Activated CD8-positive, alpha-beta memory T cell treated with anti-CD3 and anti-CD28 coated beads, Interleukin-2, amount 50 U/mL, for 1 hour (primary cell): ENCODE measurements around the gene FBN1.

Source experiments
- DNase-seq: peaks from one replicate; pipeline ENCODE4 v3.0.0-alpha.2; 2020; ENCODE audit errors: extremely low read depth

The FBN1 gene

DNA sequence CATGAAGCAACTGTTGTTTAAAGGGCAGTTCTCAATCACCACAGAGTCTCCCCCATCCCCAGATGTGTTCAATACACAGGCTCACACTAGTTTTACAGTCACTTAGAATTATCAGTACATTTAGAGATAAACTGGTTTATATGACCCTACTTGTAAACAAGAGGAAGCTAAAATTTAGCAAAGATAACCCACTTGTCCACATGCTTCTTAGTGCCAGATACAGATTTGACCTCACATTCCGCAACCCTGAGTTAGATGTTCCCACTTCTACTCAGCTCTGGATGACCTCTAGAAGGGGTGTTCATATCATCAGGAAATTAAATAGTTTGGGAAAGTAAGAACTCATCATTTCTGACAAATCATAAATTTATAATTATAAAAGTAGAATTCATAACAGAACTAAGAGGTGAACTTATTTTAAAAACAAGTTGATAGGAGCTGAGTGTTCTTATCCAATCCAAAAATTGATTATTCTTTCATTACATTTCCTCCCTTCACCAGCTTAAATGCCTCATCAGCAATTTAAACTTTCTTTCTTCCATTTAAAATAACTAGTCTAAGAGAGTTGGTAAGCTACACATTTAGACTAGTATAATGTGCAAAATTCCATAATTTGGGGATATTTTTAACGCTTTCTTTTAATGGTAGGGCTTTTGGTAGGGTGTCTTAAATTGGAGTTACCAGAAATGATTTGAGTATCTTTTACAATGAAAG lies 131.2 kb downstream of the FBN1 start:
- no peak for DNase-seq

DNA sequence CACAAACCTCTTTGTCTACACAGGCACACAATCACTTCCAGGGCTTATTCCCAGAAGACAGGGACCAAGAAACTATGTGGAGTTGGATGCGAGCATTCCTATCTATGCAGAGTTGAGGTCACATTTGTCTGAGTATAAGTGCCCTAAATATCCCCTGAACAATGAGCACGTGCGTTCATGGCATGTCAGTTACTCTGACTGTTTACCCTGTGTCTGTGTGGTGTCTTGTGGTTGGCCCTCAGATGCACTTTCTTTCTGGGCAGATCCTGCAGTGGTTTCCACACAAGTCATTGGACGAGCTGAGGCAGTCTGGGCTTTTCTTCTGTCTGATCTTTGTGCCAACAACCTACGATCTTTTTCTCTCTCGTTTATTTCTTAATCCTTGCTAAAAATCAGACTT lies 134.5 kb downstream of the FBN1 start:
- no peak for DNase-seq

DNA sequence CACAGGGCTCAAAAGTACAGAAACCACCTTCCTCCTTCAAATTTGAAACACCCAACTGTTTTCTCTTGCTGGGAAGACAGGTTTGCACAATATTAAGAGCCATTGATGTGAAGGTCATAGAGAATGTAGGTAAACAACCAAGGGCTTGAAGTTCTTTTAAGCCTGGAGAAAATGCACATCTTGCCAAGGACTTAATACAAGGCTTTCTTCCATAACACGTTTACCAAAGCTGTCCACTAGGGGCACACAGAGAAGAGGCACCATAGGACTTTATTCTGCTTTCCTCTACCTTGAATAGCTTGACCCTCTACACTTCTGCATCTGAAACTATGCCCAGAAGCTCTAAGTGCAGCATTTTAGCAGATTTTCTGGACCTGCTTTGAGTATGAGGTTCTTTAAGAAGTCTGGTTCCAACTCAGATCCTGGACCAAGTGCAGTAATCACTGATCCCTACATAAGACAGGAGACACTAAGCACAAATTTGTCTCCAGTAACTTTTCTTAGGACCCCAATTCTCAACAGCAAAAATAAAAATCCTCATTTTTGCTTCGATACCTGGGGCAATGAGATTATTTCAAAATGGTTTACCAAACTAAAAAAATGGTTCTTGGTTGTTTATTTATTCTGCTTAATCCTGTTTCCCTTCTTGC lies 138.0 kb downstream of the FBN1 start:
- no peak for DNase-seq

DNA sequence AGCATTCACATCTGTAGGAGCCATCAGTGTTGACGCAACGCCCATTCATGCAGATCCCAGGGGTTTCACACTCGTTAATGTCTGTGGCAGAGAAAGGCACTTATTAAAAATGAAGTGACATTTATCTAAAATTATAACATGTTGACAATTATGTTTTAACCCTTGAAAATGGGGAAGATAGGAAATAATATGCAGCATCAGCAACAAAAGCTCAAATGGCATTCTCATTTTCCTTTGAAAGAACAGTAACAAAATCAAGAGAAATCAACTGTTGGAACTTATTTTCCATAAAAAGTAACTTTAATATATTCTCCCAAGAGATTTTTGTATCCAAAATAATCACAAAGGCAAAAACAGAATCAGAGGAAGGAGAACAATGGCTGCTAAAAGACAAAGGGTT lies 140.4 kb downstream of the FBN1 start:
- DNase-seq: no peak

DNA sequence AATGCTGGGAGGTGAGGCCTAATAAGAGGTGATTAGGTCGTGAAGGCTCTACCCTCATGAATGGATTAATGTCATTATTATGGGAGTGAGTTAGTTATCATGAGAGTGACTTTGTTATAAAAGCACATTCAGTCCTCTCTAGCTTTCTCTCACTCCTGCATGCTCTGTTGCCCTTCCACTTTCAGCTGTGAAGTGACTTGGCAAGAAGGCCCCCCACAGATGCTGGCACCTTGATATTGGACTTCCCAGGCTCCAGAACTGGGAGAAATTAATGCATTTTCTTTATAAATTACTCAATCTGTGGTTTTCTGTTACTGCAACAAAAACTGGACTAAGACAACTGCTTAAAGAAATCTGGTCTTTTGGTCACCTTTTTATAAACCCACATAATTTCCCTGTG lies 144.3 kb downstream of the FBN1 start:
- no peak for DNase-seq

DNA sequence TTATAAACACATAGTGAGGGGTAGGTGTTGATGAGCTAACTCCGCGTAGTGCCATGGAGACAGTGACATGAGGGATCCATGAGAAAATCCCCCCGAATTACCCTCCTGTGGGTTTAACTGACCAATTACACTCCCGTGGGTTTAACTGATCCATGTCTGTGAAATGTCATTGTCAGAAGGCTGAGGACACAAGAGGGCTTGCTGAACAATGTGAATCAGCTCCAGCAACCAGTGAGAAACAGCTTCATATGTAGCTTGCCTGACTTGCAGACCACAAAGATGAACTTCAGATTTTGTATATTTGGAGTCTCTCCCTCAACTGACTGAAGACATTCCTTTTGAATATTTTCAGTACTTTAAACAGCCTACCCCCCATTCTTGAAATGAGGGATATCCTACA lies 144.9 kb downstream of the FBN1 start:
- DNase-seq: no peak

DNA sequence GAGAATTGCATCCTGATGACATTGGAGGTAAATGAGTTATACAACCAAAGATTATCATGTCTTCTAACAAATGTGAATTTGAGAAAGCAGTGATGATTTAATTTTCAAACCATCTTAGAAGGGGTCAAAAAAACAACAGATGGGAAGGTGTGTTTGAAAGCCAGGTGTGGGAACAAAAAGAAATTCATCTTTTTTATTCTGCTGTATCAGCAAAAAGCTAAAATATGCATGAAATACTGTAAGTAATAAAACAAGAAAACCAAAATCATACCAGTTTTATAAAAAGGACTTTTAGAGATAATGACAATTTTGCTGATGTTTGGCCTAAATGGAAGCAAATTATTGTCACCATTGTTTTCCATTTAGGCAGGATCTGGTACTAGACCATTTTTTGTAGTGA lies 145.5 kb downstream of the FBN1 start:
- DNase-seq: no peak

DNA sequence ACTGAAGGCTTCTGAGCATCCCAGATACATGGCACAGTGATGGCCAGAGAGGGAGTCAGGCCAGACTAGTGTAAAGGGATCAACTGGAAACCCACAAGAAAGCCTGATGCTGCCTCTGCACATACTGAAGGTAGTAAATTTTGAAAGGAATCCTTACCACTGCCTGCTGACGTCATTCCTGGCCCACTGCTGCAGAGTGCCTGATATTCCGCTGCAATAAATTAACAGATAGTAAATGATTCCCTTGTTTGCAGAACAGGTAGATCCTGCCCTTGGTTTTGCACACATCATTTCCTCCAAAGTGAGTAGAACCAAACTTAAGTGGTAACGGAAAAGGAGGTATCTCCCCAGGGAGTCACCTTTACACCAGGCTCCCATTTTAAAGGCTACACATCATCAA lies 146.7 kb downstream of the FBN1 start:
- DNase-seq: no peak

DNA sequence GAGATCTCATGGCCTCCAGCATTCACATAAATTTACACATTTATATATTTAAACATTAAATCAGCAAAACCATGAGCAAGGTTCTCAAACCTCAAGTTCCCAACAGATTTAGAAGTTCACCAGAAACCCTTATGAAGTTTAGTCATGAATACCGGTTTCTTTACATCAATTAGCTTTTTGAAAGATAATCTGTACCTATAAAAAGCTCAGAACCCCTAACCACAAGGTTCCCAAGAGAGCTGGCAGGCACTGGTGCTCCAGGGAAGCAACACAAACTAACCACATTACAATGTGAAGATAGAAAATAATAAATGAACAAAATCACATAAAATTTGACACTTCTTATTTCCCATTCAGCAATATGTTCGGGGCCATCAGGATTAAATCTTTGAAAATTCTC lies 150.9 kb downstream of the FBN1 start:
- DNase-seq: no peak

DNA sequence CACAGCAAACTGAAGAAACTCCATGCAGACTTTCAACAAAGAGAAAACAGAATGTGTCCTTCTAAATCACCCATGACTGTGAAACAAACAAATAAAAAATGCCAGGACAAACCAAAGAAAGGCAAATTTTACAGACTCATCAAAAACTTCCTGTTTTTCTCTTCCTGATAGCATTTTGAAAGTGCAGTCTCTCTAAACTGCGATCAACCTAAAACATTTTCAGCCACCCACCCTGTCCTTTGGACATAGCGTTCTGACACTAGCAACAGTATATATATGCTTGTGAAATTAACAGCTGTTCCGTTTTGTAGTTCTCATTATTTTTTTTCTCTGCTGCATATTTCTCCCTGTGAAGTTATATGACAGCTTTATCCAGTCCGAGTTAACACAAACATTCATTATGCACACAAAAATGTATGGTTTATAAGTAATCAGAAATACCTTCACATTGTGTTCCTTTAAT lies 151.7 kb downstream of the FBN1 start:
- no peak for DNase-seq

DNA sequence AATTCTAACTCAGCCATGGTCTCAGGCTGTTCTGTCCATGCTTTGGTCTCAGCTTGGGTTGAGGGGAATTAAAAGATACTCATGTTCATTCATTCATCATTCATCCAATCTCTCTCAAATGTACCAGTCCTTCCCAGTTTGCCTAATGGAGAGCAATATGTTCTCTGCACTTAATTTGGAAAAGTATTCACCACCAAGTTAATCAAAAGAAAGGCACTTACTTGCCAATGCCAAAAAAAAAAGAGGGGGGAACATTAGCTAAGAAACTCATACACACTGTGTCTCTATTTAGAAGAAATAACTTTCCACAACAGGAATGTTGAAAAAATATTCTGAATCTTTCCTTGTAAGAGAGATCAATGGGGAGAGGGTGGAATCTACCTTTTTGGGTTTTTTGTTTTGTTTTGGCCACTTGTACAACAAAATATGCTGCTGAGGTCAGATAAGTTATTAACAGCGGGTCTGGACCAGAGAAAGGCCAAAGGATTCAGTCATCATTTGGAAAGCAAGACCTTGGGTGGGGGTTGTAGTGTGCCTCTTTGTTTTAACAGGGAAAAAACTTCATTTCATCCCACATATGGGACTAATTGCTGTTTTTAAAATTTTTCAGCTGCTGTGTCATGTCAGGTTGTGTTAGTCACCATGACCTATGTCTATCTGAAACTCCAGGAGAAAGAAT lies 152.3 kb downstream of the FBN1 start:
- no peak for DNase-seq

DNA sequence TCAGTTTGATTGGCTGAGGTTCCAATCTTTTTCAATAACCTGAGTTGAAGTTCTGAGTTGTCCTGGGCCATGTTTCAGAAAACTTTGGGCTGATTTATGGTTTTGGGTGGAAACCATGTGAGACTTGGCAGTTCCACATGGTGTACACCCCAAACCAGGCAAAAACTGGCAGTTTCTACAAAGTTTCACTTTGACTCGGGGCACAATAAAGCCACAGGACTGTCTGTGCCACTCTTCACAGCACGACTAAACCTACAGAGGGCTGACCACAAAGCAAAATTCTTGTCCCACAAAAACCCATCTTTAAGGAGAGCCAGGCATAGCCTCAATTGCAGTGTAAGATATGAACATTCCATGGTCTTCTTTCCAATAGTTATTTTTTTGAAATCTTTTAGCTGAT lies 159.3 kb downstream of the FBN1 start:
- no peak for DNase-seq

DNA sequence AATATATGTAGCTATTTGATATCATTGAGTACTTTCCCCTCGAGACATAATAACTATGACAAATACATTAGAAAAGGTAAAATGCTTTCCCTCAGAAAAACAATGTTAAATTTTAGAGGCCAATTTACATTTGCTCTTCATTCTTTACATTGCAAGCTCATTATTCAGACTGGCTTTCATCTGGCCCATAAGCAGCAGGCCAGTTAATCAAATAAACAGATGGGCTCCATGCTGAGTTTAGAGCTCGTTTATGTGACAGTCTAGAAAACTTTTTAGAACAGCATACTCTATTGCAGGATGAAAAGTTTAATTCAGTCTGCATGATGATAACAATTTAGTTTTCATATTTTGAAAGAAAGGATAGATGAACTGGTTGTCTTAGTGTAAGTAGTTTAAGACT lies 163.7 kb downstream of the FBN1 start:
- DNase-seq: no peak

DNA sequence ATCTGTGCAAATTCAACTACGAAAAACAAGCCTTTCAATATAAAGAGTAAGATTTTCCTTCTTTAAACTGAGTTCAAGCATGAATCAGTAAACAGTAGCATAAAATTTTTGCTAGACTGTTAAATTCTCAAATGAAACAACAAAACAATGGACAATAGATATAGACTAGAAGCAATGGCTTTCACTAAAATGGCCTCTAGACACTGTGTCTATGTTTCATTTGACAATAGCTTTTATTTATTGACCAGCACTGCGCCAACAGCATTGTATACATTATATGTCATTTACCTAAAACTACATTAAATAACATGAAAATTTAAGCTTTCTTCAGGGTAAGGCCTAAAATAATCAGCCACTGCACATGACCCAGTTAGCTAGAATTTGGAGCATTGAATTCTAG lies 165.8 kb downstream of the FBN1 start:
- DNase-seq: no peak

DNA sequence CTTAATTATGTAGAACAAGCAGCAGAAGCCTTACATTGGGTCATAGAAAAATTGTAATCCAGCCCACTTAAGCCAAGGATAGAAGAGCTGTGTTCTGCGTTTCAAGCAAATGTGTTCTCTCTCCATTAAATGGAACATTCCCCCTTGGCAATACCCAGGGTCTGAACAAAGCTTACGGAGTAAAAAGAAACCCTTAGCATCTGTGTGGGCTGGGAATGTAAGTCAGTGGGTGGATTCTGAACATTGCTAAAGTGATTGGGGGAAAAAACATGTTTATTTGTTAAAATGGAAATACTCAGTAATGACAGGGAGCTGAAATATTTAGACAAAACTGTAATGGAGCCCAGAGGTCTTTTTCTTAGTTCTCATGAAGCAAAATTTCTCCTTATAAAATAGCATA lies 166.9 kb downstream of the FBN1 start:
- no peak for DNase-seq

DNA sequence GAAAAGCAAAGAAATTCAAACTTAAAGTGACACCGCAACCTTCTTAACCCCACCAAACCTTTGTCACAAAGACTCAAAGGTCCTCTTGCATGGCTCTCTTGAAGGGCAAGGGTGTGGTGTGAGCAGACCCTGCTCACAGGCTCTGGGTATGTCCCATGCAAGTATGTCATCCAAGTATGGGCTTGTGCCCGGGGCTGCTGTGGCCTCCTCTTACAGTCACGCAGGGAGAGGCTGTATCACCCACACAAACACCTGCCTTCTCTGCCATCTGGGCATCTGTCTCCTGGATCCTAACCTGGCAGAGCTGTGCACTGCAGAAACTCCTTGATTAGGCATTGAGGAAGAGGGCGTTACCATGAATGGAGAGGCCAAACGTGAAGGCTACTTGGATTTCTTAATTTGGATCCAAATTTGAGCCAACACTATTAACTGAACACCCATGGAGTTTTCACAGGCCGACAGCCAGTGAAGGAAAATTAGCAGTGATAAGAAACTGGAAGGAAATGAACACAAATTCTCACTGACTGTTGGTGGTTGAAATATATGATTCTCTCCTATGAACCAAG lies 167.6 kb downstream of the FBN1 start:
- DNase-seq: no peak

DNA sequence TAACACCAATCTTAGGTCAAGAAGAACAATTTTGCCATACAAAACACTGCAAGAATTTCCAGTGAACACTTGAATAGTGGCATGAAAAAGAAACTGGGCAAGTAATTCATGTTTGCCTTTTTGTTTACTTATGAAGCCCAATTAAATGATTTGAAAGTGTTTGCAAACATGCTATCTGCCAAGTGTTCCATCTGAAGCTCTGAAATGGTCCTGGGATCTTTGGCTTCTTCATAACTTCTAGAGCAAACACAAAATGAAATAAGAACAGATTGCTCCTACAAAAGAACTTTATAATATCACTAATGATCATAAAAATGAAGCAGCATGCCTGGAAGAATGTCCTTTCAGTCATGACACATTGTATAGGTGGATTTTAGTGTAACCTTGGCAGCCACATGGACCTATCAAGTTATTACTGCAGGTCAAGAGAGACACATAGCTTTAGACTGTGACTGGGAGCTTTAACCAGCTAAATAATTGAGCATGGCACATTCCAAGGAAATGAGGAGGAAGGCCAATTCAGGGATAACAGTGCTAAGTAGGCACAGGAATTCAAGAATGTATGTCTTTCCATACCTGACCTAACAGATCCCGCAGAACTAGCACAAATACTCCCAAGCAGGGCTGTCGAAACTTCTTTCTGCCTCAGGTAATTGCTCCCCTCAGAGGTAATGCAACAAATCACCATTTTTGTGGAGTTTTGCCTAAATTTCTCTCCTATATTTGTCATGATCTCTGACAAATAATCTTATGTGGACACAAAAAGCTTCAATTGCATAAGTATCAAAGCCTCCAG lies 169.7 kb downstream of the FBN1 start:
- DNase-seq: no peak

DNA sequence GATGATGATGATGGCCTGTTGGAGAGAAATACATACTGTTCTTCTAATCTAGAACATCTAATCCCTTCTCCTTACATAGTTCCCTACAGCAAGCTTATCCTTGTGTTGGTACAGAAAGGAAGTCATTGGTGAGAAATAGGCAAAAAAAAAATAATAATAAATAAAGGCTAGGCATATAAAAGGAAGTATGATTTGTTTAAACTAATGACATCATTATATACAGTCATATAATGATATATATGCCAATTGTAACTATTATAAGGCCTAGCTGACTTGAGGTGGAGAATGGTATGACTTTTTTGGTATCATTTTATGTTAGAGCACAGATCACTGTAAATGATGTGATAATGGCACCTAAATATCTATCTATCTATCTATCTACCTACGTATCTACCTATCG lies 171.8 kb downstream of the FBN1 start:
- no peak for DNase-seq

DNA sequence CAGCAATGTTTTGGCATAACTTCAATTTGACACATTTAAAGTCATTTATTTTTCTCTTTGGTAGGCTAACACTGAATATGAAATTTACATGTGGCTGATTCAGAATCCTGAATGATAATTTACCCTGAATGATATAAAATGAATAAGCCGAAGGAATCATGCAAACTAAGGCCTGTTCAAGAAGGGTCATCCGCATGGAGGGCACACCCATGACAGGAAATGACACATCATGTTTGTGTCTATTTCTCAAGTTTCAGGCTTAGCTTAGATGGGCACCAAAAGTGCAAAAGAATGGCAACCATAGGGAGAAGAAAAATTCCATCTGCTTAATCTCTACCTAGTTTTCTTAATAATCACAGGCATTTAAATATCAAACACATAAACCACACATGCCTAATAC lies 172.8 kb downstream of the FBN1 start:
- DNase-seq: no peak

DNA sequence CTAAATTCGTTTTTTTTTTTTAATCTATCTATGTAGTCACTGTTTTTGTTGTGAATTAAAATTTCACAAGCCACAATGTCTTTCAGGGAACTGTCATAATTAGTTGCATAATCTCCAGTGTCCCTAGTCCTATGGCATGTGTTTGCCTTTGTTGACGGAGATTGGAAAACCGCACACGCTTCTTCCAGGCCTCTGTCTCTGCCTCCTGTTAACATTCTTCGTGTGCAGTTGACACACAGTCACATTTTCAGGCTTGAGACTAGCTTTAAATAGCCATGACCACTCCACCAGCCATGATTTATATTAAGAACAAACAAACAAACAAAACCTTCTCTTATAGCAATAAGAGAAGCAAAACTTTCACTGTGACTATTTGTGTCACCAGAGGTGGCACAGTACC lies 174.4 kb downstream of the FBN1 start:
- DNase-seq: no peak

DNA sequence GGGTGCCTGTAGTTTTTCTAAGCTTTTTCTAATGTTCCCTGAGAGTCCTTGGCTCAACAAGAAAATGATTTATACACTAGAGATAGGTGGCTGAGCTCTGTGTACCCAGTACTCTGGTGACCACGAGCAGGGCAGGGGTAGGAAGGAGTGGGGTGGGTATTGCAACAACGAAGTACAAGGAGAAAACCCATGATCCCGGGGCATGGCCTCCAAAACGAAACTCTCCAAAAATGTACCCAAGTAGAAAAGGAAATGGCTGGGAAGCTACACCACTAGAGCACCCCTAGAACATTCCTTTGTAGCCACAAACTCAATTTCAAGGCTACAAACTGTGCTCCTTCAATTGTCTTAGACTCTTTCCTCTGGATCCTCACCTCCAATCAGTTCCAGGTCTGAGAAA lies 175.4 kb downstream of the FBN1 start:
- no peak for DNase-seq

DNA sequence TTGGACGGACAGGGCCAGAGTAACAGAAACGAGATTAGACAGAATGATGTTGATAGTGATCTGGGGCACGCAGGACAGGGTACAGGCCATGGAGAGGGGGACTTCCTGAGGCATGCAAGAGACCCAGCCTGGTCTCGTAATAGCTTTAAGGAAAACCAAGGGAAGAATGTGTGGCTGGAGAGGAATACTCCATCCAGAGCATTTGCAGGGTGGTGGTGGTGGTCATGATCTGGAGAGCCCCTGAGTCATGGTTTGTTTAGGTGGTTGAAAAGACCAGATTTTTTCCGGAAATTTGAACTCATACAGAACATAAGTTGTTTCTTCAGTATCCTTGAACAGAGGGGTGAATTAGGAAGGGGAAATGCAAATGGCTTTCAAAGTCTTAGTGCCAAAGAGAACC lies 175.8 kb downstream of the FBN1 start:
- DNase-seq: no peak
